HepG2 (cell line): Measurements from ENCODE around the gene ENTHD1. TPM values are rescaled to one million over a fixed set of nuclear protein-coding genes. Genes with fewer than 3 reads are reported as not detected.

Experiments used
- ATAC-seq: fragments of 200-7000 bp; cut with Tn5 transposase; 3 replicates; pipeline ENCODE4 v1.9.1; 2020; ENCODE audit warnings: mild to moderate bottlenecking, moderate library complexity
- BruUV-seq: library from RNA; stranded (reverse); fragments of 400-500 nt; replicated peaks from 2 replicates; lab custom pipeline; 2021; lab: Mats Ljungman, UMichigan
- CTCF ChIA-PET: fragments of 300-600 bp; formaldehyde crosslinking; extraction: SDS; loops from one replicate; lab custom pipeline; 2021; ENCODE audit warnings: low total read pairs, inconsistent platforms, low intra/inter-chr PET ratio; lab: Yijun Ruan, JAX
- POLR2A ChIA-PET: fragments of 350-600 bp; sonication (Branson Sonifier 250); formaldehyde crosslinking; loops from one replicate; lab custom pipeline; 2020; ENCODE audit warnings: antibody characterized with exemption, inconsistent platforms; lab: Yijun Ruan, JAX
- DNase-seq: peaks from one replicate; pipeline ENCODE4 v3.0.0-alpha.2; 2015; ENCODE audit warnings: low spot score
- FAIRE-seq: peaks from 3 replicates; lab custom pipeline; 2011; peaks lifted over from hg19 to GRCh38; lab: Jason Lieb, UNC
- H2AFZ ChIP-seq: one replicate; pipeline ENCODE4 v1.6.1; 2011; ENCODE audit warnings: low read length, inconsistent platforms
- H3K27ac ChIP-seq: fragments of 300-600 bp; 3 replicates; pipeline ENCODE4 v1.8.0; 2011; ENCODE audit warnings: mixed run types, mild to moderate bottlenecking, mixed read lengths, low read length, inconsistent platforms; ENCODE audit not compliant: insufficient read depth; ENCODE audit errors: extremely low read length
- H3K27me3 ChIP-seq, 2 experiments: fragments of 200-600 bp in 1 of 2; 2 replicates in 1 of 2; 3 replicates in 1 of 2; pipeline versions ENCODE4 v1.6.0 to v1.8.0; 2011; ENCODE audit warnings: low read length in 2 of 2, mild to moderate bottlenecking in 2 of 2, moderate library complexity in 2 of 2, inconsistent platforms in 1 of 2; ENCODE audit not compliant: insufficient read depth in 2 of 2, control insufficient read depth in 1 of 2
- H3K36me3 ChIP-seq, 2 experiments: fragments of 200-600 bp in 1 of 2; replicated peaks in 1 of 2; 2 replicates in 1 of 2; 3 replicates in 1 of 2; pipeline versions ENCODE4 v1.5.1 to v1.8.0; 2011; ENCODE audit warnings: low read length in 2 of 2, inconsistent platforms in 1 of 2; ENCODE audit not compliant: insufficient read depth in 2 of 2, control insufficient read depth in 1 of 2
- H3K4me1 ChIP-seq: 2 replicates; pipeline ENCODE4 v1.5.1; 2012; ENCODE audit warnings: low read length, inconsistent platforms; ENCODE audit not compliant: insufficient read depth
- H3K4me2 ChIP-seq: 2 replicates; pipeline ENCODE4 v1.6.0; 2011; ENCODE audit warnings: low read depth, low read length, inconsistent platforms
- H3K4me3 ChIP-seq, 3 experiments: fragments of 200-600 bp in 1 of 3; sonication (generic), shearing (Covaris generic) in 1 of 3; replicated peaks in 1 of 3; 2 replicates each; pipeline ENCODE4 v1.5.1; 2011 to 2016; ENCODE audit warnings: low read length in 3 of 3, inconsistent platforms in 2 of 3, low read depth in 2 of 3, mild to moderate bottlenecking in 2 of 3, control low read depth in 1 of 3, mixed read lengths in 1 of 3; ENCODE audit not compliant: insufficient read depth in 1 of 3
- H3K79me2 ChIP-seq: one replicate; pipeline ENCODE4 v1.6.1; 2011; ENCODE audit warnings: low read length, inconsistent platforms; ENCODE audit not compliant: insufficient read depth
- H3K9ac ChIP-seq: 2 replicates; pipeline ENCODE4 v1.6.0; 2011; ENCODE audit warnings: mild to moderate bottlenecking, low read depth, low read length, inconsistent platforms; ENCODE audit not compliant: insufficient read depth
- H3K9me3 ChIP-seq: 2 replicates; pipeline ENCODE4 v1.5.1; 2012; ENCODE audit warnings: mild to moderate bottlenecking, low read length
- H4K20me1 ChIP-seq: 2 replicates; pipeline ENCODE4 v1.6.0; 2011; ENCODE audit warnings: inconsistent platforms, mild to moderate bottlenecking, low read length, moderate library complexity; ENCODE audit not compliant: insufficient read depth
- BCLAF1 ChIP-seq: fragments of 450-650 bp; IDR thresholded peaks from 2 replicates; pipeline ENCODE4 v1.6.1; 2017; ENCODE audit warnings: mild to moderate bottlenecking
- CEBPB ChIP-seq: IDR thresholded peaks from 2 replicates; pipeline ENCODE4 v1.6.1; 2011; ENCODE audit warnings: low read depth, low read length, improper control_type of control experiment, borderline replicate concordance
- HOXA9 ChIP-seq: sonication (generic); formaldehyde crosslinking; IDR thresholded peaks from 2 replicates; pipeline ENCODE4 v1.8.1; 2022; ENCODE audit warnings: missing genetic modification reagents, mild to moderate bottlenecking, moderate library complexity, borderline replicate concordance
- IRF2 ChIP-seq: IDR thresholded peaks from 2 replicates; pipeline ENCODE4 v1.6.1; 2018; ENCODE audit warnings: missing genetic modification reagents, missing compliant biosample characterization
- MXD4 ChIP-seq: IDR thresholded peaks from 2 replicates; pipeline ENCODE4 v1.6.1; 2016; ENCODE audit warnings: mild to moderate bottlenecking, missing biosample characterization, missing genetic modification reagents
- MYNN ChIP-seq: sonication (generic); formaldehyde crosslinking; IDR thresholded peaks from 2 replicates; pipeline ENCODE4 v1.4.0; 2020; ENCODE audit warnings: mild to moderate bottlenecking, low read depth, missing genetic modification reagents
- SIX1 ChIP-seq: sonication (generic); formaldehyde crosslinking; IDR thresholded peaks from 2 replicates; pipeline ENCODE4 v1.4.0; 2020; ENCODE audit warnings: missing genetic modification reagents, borderline replicate concordance
- ZC3H13 ChIP-seq: sonication (generic); formaldehyde crosslinking; IDR thresholded peaks from 2 replicates; pipeline ENCODE4 v1.8.1; 2023; ENCODE audit warnings: mild to moderate bottlenecking, missing genetic modification reagents, moderate library complexity
- ZNF597 ChIP-seq: sonication (generic); formaldehyde crosslinking; IDR thresholded peaks from 2 replicates; pipeline ENCODE4 v1.5.0; 2020; ENCODE audit warnings: missing genetic modification reagents
- ZNF746 ChIP-seq: sonication (generic); formaldehyde crosslinking; IDR thresholded peaks from 2 replicates; pipeline ENCODE4 v1.8.0; 2022; ENCODE audit warnings: mild to moderate bottlenecking, missing genetic modification reagents
- WGBS: methylation state at CpG from one replicate; pipeline ENCODE4 v1.1.6; 2017; ENCODE audit warnings: low lambda C conversion rate; 5-methylcytosine and 5-hydroxymethylcytosine counted together
- in situ Hi-C: cut with HindIII; loops from 2 replicates; pipeline ENCODE4 v1.10.0; 2017; ENCODE audit warnings: low pct_unique_long_range_greater_than_20kb; ENCODE audit not compliant: extremely low pct_ligation_motif_present
- intact Hi-C: fragments of 100-400 bp; cut with micrococcal nuclease; formaldehyde crosslinking; loops from one replicate; pipeline ENCODE4 v1.10.0; 2022; ENCODE audit not compliant: unreplicated experiment
- polyA plus RNA-seq, 8 experiments: library from polyadenylated mRNA; depleted of rRNA in 3 of 8; stranded (reverse) in 7 of 8; unstranded in 1 of 8; fragments of >200 nt; fragmentation: Illumina TruSeq in 4 of 8; extraction: Trizol in 4 of 8; gene quantifications; 2 replicates each; pipeline versions ENCODE4 v1.2.1 to v1.2.3, GENCODE V29; 2011 to 2016; ENCODE audit warnings: low read depth in 4 of 8, missing spikeins in 1 of 8, mixed read lengths in 1 of 8; ENCODE audit not compliant: insufficient read depth in 1 of 8
- total RNA-seq, 5 experiments: library from RNA; depleted of rRNA; stranded (reverse); fragments of >200 nt; fragmentation: Illumina TruSeq; extraction: Trizol; gene quantifications; 2 replicates each; pipeline ENCODE4 v1.2.3, GENCODE V29; 2016; ENCODE audit warnings: low read depth in 1 of 5
- TF ChIP-seq, protein P1 (sequence below): sonication (generic); formaldehyde crosslinking; IDR thresholded peaks from 2 replicates; pipeline ENCODE4 v1.5.1; 2020; ENCODE audit warnings: mild to moderate bottlenecking, moderate library complexity, missing genetic modification reagents
- TF ChIP-seq, protein P2 (sequence below): sonication (generic); formaldehyde crosslinking; IDR thresholded peaks from 2 replicates; pipeline ENCODE4 v1.4.0; 2020; ENCODE audit warnings: mild to moderate bottlenecking, missing genetic modification reagents

Gene ENTHD1
- total and polyA plus RNA-seq, 2 of the 13 experiments (the other 11 are each of a cell fraction or from before 2014, with no cell fraction given), result not detected

DNA sequence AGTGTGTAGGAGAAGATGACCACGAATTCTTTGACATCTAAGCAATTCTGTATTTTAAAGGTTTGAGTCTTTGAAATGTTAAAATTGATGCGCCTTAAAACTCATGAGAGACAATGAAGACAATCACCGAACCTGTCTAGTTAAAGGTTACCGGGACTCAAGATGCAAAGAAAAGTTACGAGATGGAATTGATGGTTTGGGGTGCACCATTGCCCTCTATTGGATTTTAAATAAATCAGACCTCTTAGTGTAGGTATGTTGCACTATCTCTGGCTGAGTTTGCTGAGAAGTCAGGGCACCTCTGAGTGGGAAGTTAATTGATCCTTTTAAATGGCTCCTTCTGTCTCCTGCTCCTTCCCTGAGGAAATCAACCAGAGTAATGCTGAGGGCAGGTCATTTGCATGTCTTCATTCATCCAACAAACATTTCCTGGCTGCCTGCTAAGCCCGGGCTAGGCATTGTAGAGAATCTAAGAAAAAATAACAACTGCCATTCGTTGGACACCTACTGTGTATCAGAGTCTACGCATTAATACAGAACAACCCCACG lies 47.3 kb upstream of the ENTHD1 start:
- in situ Hi-C loops (no loop called here), intact Hi-C loops (no loop called here)
- CTCF ChIA-PET, result no interaction called here
- Histone ChIP-seq H3K9ac (no peak overlapping the region), H3K4me2 (no peak overlapping the region), H3K27me3 (peaks cover 0 to 25% of the 10 kb centered on the region in 2 experiments; a peak in 2 of 5 replicates), H3K4me3 (no peak overlapping the region), H4K20me1 (no peaks in the 10 kb centered on the region), H2AFZ (no peak overlapping the region), H3K9me3 (no peaks in the 10 kb centered on the region), H3K36me3 (no peaks in the 10 kb centered on the region), H3K4me1 (peaks cover 14% of the 10 kb centered on the region; the same call in 1 of the 2 replicates), H3K27ac (no peak overlapping the region), H3K79me2 (no peaks in the 10 kb centered on the region)
- FAIRE-seq (no peak), DNase-seq (no peak), ATAC-seq (no peak)
- 55% methylated on average over 9 of the region's 9 CpGs for WGBS
- no TSS peak for BruUV-seq
- TF ChIP-seq SIX1 (CRISPR knock-in tag) (no peak), MXD4 (CRISPR knock-in tag) (no peak), HOXA9 (no peak), IRF2 (CRISPR knock-in tag) (no peak), ZNF746 (no peak), ZC3H13 (CRISPR knock-in tag) (no peak), BCLAF1 (no peak), ZNF597 (CRISPR knock-in tag) (no peak), MYNN (CRISPR knock-in tag) (no peak), CEBPB (no peak)
- TF ChIP-seq, protein P1, sequence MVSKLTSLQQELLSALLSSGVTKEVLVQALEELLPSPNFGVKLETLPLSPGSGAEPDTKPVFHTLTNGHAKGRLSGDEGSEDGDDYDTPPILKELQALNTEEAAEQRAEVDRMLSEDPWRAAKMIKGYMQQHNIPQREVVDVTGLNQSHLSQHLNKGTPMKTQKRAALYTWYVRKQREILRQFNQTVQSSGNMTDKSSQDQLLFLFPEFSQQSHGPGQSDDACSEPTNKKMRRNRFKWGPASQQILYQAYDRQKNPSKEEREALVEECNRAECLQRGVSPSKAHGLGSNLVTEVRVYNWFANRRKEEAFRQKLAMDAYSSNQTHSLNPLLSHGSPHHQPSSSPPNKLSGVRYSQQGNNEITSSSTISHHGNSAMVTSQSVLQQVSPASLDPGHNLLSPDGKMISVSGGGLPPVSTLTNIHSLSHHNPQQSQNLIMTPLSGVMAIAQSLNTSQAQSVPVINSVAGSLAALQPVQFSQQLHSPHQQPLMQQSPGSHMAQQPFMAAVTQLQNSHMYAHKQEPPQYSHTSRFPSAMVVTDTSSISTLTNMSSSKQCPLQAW (CRISPR knock-in tag), result no peak
- TF ChIP-seq, protein P2, sequence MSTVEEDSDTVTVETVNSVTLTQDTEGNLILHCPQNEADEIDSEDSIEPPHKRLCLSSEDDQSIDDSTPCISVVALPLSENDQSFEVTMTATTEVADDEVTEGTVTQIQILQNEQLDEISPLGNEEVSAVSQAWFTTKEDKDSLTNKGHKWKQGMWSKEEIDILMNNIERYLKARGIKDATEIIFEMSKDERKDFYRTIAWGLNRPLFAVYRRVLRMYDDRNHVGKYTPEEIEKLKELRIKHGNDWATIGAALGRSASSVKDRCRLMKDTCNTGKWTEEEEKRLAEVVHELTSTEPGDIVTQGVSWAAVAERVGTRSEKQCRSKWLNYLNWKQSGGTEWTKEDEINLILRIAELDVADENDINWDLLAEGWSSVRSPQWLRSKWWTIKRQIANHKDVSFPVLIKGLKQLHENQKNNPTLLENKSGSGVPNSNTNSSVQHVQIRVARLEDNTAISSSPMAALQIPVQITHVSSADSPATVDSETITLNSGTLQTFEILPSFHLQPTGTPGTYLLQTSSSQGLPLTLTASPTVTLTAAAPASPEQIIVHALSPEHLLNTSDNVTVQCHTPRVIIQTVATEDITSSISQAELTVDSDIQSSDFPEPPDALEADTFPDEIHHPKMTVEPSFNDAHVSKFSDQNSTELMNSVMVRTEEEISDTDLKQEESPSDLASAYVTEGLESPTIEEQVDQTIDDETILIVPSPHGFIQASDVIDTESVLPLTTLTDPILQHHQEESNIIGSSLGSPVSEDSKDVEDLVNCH (CRISPR knock-in tag), result no peak
- POLR2A ChIA-PET, result no interaction called here
